ENCODE data around the gene OR2AJ1.
A peak's percentile ranks its signal among the peaks of the same experiment; 100 is the strongest.
"Not testable (repeated sequence)": the region's sequence is repeated elsewhere in the genome, so short reads cannot be mapped to it uniquely, and the experiment has no call there.

Gene OR2AJ1

DNA sequence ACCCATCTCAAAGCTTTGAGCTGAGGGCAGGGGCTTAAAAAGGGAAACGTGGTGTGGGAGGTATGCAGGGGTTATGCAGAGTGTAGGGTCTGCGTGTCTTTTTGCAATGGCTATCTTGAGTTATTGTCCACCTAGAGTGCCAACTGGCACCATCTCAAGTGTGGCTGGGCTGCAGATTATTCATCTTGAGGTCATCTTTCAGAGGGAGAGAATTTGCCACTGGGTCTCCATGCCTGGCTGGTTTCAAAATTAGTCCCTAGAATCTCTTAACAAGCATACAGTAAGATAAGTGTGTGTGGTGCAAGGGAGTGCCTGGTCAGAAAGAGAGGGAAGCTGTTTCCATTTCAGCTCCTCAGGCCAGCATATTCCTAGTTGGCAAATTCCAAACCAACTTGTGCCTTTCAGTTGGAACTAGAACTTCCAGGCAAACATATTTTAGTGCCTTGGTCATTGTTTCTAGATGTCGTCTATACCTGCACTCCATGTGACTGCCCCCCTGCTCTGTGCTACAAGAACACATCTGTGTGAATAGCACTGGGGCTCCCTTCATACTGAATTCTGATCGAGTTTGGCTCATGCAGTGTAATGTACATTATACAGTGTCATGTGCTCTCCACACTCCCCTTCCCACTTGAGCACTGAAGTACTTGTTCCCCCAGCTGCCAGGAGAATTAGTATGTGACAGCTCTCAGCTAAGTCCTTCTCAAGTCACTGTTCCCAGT is 9.6 kb upstream of the OR2AJ1 start:
- H3K27ac ChIP-seq (ENCODE audit: low read length), result no peak overlapping the region
- no peaks in the 10 kb centered on the region for H3K4me1 ChIP-seq (ENCODE audit: insufficient read depth, low read length)
- H3K4me3 ChIP-seq (ENCODE audit: low read length), result no peak overlapping the region
- no peak overlapping the region for H3K9ac ChIP-seq (ENCODE audit: low read depth, low read length)
- H3K9me3 ChIP-seq (ENCODE audit: insufficient read depth, low read depth, low read length), result peaks cover 95% of the 10 kb centered on the region
- no peaks in the 10 kb centered on the region for H3K27me3 ChIP-seq (ENCODE audit: insufficient read depth, low read length)
- no peaks in the 10 kb centered on the region for H3K36me3 ChIP-seq (ENCODE audit: insufficient read depth, low read depth, low read length)

DNA sequence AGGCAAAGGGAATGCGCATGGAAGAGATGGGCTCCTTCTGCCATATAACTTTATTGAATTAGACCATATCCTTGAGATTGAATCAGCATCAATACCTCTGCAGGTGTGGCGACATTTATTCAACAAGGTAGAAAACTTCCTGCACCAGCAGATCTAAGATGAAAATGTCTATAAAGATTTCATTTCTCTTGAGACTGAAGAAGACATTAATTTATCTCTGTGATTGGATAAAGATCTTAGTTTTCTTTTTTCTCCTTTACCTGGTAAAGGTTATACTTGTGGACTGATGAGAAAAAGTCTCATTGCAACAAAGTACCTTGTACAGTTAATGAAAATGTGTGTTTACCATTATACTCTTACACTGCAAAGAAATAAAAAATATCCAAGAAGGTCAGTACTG is 4.7 kb upstream of the OR2AJ1 start, which contains the start of gene OR2T8:
TSS of gene OR2T8 (plus strand) at position 301 of the 400 bp plus-strand sequence. CDS start 766 bp downstream, outside the sequence.
- Histone ChIP-seq H3K9me3 (ENCODE audit: insufficient read depth, low read depth, low read length) (peaks cover 82% of the 10 kb centered on the region), H3K36me3 (ENCODE audit: insufficient read depth, low read depth, low read length) (no peaks in the 10 kb centered on the region), H3K4me3 (ENCODE audit: low read length) (no peak within 1 kb of the TSS), H3K4me1 (ENCODE audit: insufficient read depth, low read length) (no peaks in the 10 kb centered on the region), H3K9ac (ENCODE audit: low read depth, low read length) (no peak within 1 kb of the TSS), H3K27me3 (ENCODE audit: insufficient read depth, low read length) (no peaks in the 10 kb centered on the region), H3K27ac (ENCODE audit: low read length) (no peak within 1 kb of the TSS)

DNA sequence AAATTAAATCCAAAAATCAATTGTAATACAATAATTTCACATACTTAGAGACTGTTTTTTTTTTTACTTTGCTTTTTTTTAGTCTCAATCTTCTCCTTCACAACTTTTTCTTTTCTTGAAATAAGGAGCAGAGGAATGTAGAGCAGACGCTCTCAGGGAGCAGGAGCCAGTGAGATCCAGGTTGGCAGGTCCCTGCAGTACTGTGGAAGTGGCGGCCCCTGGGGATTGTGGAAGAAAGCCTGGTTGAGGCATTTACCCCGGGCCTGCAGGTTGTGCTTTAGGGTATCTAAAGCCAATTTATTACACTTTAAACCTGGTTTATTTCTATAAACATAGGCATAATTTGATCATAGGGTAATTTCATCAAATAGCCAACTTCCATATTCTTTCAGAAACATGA is 748 bp upstream of the OR2AJ1 start:
- Histone ChIP-seq H3K36me3 (ENCODE audit: insufficient read depth, low read depth, low read length) (no peaks in the 10 kb centered on the region), H3K4me1 (ENCODE audit: insufficient read depth, low read length) (no peaks in the 10 kb centered on the region), H3K4me3 (ENCODE audit: low read length) (no peak overlapping the region), H3K9ac (ENCODE audit: low read depth, low read length) (no peak overlapping the region), H3K27me3 (ENCODE audit: insufficient read depth, low read length) (no peaks in the 10 kb centered on the region), H3K27ac (ENCODE audit: low read length) (no peak overlapping the region), H3K9me3 (ENCODE audit: insufficient read depth, low read depth, low read length) (peaks cover 74% of the 10 kb centered on the region)

DNA sequence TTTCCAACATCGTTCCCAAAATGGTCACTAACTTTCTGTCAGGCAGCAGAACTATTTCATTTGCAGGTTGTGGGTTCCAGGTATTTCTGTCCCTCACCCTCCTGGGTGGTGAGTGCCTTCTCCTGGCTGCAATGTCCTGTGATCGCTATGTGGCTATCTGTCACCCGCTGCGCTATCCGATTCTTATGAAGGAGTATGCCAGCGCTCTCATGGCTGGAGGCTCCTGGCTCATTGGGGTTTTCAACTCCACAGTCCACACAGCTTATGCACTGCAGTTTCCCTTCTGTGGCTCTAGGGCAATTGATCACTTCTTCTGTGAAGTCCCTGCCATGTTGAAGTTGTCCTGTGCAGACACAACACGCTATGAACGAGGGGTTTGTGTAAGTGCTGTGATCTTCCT is 9.3 kb downstream of the OR2AJ1 start:
- Histone ChIP-seq H3K9me3 (ENCODE audit: insufficient read depth, low read depth, low read length) (peaks cover 78% of the 10 kb centered on the region), H3K36me3 (ENCODE audit: insufficient read depth, low read depth, low read length) (no peaks in the 10 kb centered on the region), H3K9ac (ENCODE audit: low read depth, low read length) (no peak overlapping the region), H3K27me3 (ENCODE audit: insufficient read depth, low read length) (no peaks in the 10 kb centered on the region), H3K27ac (ENCODE audit: low read length) (no peak overlapping the region), H3K4me1 (ENCODE audit: insufficient read depth, low read length) (no peaks in the 10 kb centered on the region), H3K4me3 (ENCODE audit: low read length) (no peak overlapping the region)

DNA sequence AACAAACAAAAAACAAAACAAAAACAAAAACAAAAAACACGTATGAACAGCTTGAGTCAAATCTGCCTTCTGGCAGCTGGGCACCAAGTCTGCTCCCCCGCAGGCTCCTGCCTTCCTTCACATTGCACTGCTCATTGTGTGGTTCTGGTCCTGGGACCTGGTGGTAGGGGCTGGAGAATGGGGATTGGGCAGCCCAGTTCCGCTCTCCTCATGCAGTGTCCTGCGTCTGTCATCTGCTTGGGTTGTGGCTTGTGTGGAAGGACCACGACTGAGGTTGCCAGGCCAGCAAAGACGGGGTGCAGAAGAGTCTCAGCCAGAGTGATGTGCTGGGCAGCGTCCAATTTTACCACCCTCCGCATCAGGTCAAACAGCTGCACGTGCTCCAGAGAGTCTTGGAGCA is 11.1 kb downstream of the OR2AJ1 start:
- Histone ChIP-seq H3K9me3 (ENCODE audit: insufficient read depth, low read depth, low read length) (peaks cover 79% of the 10 kb centered on the region), H3K27me3 (ENCODE audit: insufficient read depth, low read length) (no peaks in the 10 kb centered on the region), H3K36me3 (ENCODE audit: insufficient read depth, low read depth, low read length) (no peaks in the 10 kb centered on the region), H3K9ac (ENCODE audit: low read depth, low read length) (no peak overlapping the region), H3K4me3 (ENCODE audit: low read length) (no peak overlapping the region), H3K4me1 (ENCODE audit: insufficient read depth, low read length) (no peaks in the 10 kb centered on the region), H3K27ac (ENCODE audit: low read length) (no peak overlapping the region)

DNA sequence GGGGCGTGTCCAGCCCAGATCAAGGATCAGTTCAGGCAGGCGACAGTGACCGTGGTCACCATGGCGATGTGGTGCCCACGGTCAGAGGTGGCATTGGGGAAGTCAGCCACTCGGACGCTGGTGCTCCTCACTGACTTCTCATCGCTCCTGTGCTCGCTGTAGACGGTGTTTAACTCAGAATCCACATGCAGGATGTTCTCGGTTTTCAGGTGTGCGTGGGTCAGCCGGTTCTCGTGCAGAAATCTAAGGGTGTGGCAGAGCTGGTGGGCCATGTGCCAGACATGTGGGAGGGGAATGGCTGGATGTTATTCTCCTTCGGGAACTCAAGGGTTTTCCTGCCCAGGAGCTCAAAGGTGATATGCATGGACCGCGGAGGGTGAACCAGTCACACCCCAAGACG is 11.7 kb downstream of the OR2AJ1 start:
- Histone ChIP-seq H3K4me1 (ENCODE audit: insufficient read depth, low read length) (no peaks in the 10 kb centered on the region), H3K27me3 (ENCODE audit: insufficient read depth, low read length) (no peaks in the 10 kb centered on the region), H3K27ac (ENCODE audit: low read length) (no peak overlapping the region), H3K9me3 (ENCODE audit: insufficient read depth, low read depth, low read length) (peaks cover 79% of the 10 kb centered on the region), H3K36me3 (ENCODE audit: insufficient read depth, low read depth, low read length) (no peaks in the 10 kb centered on the region), H3K4me3 (ENCODE audit: low read length) (no peak overlapping the region), H3K9ac (ENCODE audit: low read depth, low read length) (no peak overlapping the region)

DNA sequence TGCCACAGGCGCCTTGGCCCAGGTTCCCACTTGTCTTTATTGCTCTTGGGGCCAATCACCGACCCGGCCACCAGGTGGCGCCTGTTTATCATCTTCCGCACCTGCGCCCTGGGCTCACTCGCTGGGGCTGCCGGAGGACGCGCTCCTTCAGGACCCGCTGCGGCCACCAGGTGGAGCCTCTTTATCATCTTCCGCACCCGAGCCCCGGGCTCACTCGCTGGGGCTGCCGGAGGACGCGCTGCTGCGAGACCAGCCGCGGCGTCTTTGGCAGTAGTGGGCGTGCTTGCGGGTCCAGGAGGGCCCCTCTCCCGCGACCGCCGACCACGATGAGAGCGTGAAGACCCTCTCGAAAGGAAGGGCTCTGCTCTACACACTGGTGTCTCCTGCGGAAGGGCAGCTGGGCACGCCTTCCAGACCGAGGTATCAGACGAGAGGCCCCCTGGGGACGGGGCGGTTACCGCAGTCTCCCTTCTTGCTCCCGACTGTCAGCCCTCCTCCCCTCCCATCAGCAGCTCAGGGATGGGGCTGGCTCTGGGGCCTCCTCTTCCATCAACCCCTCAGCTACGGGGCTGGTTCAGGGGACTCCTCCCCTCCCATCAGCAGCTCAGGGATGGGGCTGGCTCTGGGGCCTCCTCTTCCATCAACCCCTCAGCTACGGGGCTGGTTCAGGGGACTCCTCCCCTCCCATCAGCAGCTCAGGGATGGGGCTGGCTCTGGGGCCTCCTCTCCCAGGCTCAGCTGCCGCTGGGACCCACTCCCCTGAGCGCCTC is 12.5 kb downstream of the OR2AJ1 start:
- not testable (repeated sequence) for H3K36me3 ChIP-seq (ENCODE audit: insufficient read depth, low read depth, low read length); H3K27ac ChIP-seq (ENCODE audit: low read length); H3K27me3 ChIP-seq (ENCODE audit: insufficient read depth, low read length); H3K4me1 ChIP-seq (ENCODE audit: insufficient read depth, low read length); H3K9ac ChIP-seq (ENCODE audit: low read depth, low read length)
- Histone ChIP-seq H3K9me3 (ENCODE audit: insufficient read depth, low read depth, low read length) (peaks cover 79% of the 10 kb centered on the region), H3K4me3 (ENCODE audit: low read length) (peak overlapping the region; percentile 51; the same call in 1 of the 2 replicates)

DNA sequence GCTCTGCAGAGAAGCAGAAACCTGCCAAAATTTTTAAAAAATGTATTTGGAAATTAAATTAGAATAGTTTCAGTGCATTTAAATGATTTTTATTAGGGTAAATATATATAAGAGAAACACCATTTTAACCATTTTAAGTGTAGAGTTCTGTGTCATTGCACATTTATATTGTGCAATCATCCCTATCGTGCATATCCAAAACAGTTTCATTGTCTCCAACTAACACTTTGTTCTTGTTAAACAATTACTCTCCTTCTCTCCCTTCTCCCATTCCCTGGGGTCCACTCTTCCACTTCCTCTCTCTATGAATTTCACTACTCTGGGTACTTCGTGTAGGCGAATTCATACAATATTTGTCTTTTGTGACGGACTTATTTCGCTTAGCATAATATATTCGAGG is 17.9 kb downstream of the OR2AJ1 start:
- Histone ChIP-seq H3K27me3 (ENCODE audit: insufficient read depth, low read length) (no peaks in the 10 kb centered on the region), H3K4me1 (ENCODE audit: insufficient read depth, low read length) (no peaks in the 10 kb centered on the region), H3K4me3 (ENCODE audit: low read length) (no peak overlapping the region), H3K27ac (ENCODE audit: low read length) (no peak overlapping the region), H3K9ac (ENCODE audit: low read depth, low read length) (no peak overlapping the region), H3K9me3 (ENCODE audit: insufficient read depth, low read depth, low read length) (peaks cover 90% of the 10 kb centered on the region), H3K36me3 (ENCODE audit: insufficient read depth, low read depth, low read length) (no peaks in the 10 kb centered on the region)

DNA sequence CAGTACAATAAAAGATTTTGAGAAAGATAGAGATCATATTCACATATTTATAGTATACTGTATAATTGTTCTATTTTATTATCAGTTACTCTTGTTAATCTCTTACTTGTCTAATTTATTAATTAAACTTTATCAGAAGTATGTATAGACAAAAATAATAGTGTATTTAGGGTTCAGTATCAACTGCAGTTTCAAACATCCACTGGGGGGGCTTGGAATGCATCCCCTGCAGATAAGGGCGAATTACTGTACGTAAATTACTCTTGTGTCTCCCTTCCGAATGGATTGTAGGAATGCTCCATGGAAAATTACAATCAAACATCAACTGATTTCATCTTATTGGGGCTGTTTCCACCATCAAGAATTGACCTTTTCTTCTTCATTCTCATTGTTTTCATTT is 23.9 kb downstream of the OR2AJ1 start, which contains the start of gene OR2L8:
TSS of gene OR2L8 (plus strand) at position 301 of the 400 bp plus-strand sequence. CDS start at position 301, 0 bp downstream.
- H3K27me3 ChIP-seq (ENCODE audit: insufficient read depth, low read length), result no peaks in the 10 kb centered on the region
- H3K27ac ChIP-seq (ENCODE audit: low read length), result no peak within 1 kb of the TSS
- H3K9me3 ChIP-seq (ENCODE audit: insufficient read depth, low read depth, low read length), result peaks cover 92% of the 10 kb centered on the region
- no peak within 1 kb of the TSS for H3K9ac ChIP-seq (ENCODE audit: low read depth, low read length)
- H3K4me3 ChIP-seq (ENCODE audit: low read length), result no peak within 1 kb of the TSS
- no peaks in the 10 kb centered on the region for H3K36me3 ChIP-seq (ENCODE audit: insufficient read depth, low read depth, low read length)
- H3K4me1 ChIP-seq (ENCODE audit: insufficient read depth, low read length), result no peaks in the 10 kb centered on the region

DNA sequence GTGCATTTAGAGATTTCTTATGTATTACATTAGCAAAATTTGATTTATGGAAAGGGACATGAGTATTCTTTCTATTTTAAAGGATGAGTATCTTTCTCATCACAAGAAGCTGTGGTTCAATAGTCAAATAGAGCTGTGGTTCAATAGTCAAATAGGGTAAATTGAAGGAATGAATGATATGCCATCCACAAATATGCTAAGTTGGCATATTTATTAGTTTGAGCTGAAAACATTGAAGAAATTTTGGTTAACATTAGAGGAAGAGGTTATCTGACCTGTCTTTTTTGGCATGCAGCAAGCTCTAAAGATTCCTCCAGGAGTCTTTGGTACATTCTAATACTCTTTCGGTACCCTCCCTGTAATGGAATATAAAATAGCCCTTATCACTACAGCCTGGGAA is 28.7 kb downstream of the OR2AJ1 start:
- H3K27me3 ChIP-seq (ENCODE audit: insufficient read depth, low read length), result no peaks in the 10 kb centered on the region
- H3K27ac ChIP-seq (ENCODE audit: low read length), result no peak overlapping the region
- H3K9ac ChIP-seq (ENCODE audit: low read depth, low read length), result no peak overlapping the region
- no peak overlapping the region for H3K4me3 ChIP-seq (ENCODE audit: low read length)
- H3K9me3 ChIP-seq (ENCODE audit: insufficient read depth, low read depth, low read length), result peaks cover 56% of the 10 kb centered on the region
- H3K4me1 ChIP-seq (ENCODE audit: insufficient read depth, low read length), result no peaks in the 10 kb centered on the region
- H3K36me3 ChIP-seq (ENCODE audit: insufficient read depth, low read depth, low read length), result no peaks in the 10 kb centered on the region

DNA sequence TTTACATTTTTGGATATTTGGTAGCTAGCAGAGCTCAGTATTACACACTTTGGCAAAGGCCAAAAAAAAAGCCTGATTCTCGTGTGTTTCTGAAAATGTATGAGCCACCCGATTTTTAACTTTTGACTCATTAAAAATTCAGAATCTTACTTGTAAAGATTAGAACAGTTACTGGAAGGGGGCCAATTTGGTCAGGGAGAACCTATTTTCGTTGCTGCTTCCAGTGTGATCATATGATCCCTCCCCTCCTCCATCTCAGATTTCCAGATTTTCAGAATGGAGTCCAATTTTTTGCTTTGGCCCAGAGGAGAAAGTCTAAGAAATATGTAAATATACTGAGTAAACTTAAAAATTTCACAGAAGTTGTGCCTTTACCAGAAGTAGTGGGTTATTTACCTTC is 37.1 kb downstream of the OR2AJ1 start:
- Histone ChIP-seq H3K9ac (ENCODE audit: low read depth, low read length) (no peak overlapping the region), H3K27ac (ENCODE audit: low read length) (no peak overlapping the region), H3K4me1 (ENCODE audit: insufficient read depth, low read length) (no peaks in the 10 kb centered on the region), H3K27me3 (ENCODE audit: insufficient read depth, low read length) (no peaks in the 10 kb centered on the region), H3K9me3 (ENCODE audit: insufficient read depth, low read depth, low read length) (peaks cover 53% of the 10 kb centered on the region), H3K36me3 (ENCODE audit: insufficient read depth, low read depth, low read length) (no peaks in the 10 kb centered on the region), H3K4me3 (ENCODE audit: low read length) (no peak overlapping the region)

Data from iPS-20b (cell line).